ENCODE measurements around the gene RADX.

Gene RADX

GRCh38 chrX:106692425-106693065 lies 80.8 kb downstream of the RADX start:
- no peak for DNase-seq

GRCh38 chrX:106696502-106696901 lies 84.7 kb downstream of the RADX start:
- no peak for DNase-seq

GRCh38 chrX:106698693-106699092 lies 86.9 kb downstream of the RADX start:
- DNase-seq: no peak

GRCh38 chrX:106702636-106703035 lies 90.9 kb downstream of the RADX start:
- no peak for DNase-seq

- no peak for DNase-seq
These were observed 94.7 kb downstream of the RADX start for GRCh38 chrX:106706466-106706865.

- DNase-seq: no peak
These were observed 96.1 kb downstream of the RADX start for GRCh38 chrX:106707771-106708454.

- no peak for DNase-seq
These were observed 99.0 kb downstream of the RADX start for GRCh38 chrX:106710771-106711170.

- DNase-seq: no peak
These were observed 99.6 kb downstream of the RADX start for GRCh38 chrX:106711375-106711774.

GRCh38 chrX:106716004-106716403 lies 104.2 kb downstream of the RADX start:
- DNase-seq: no peak

GRCh38 chrX:106716463-106716862 lies 104.7 kb downstream of the RADX start:
- DNase-seq: no peak

GRCh38 chrX:106718709-106719108 lies 106.9 kb downstream of the RADX start:
- DNase-seq: no peak

GRCh38 chrX:106725931-106726330 lies 114.2 kb downstream of the RADX start:
- DNase-seq: no peak

- DNase-seq: peak in 1 of 5 experiments; percentile 33
These were observed 115.0 kb downstream of the RADX start, which contains the start of gene RNF128 for GRCh38 chrX:106726485-106727437. RNF128 (plus strand) TSS chrX:106726701; CDS start chrX:106726914, 213 bp downstream.

GRCh38 chrX:106728337-106728736 lies 116.6 kb downstream of the RADX start:
- DNase-seq: no peak

Data from T-helper 2 cell (primary cell).